Measurements from ENCODE around the gene SOBP. TPM values are rescaled to one million over a fixed set of nuclear protein-coding genes. Genes with fewer than 3 reads are reported as not detected.

SOBP gene
- total and polyA plus RNA-seq, 8 donors = 0.58 to 16.9 (median 4.4) TPM

- WGBS, 5 donors = 26 to 45% (median 35%) methylated on average over 5 of the region's 5 CpGs
- peaks cover 0 to 15% (median 8%) of the 10 kb centered on the region in 4 donors for H3K4me1 ChIP-seq
- peak in 1 of 3 donors; percentile 17 for TF ChIP-seq POLR2AphosphoS5 (IDR thresholded peaks at IDR 0.05)
- no peak for TF ChIP-seq POLR2A (IDR thresholded peaks at IDR 0.05)
- intact Hi-C loops (cut with DNase I; ENCODE audit: low total_unique reads) = no loop called here
- no peaks in the 10 kb centered on the region for H3K9me3 ChIP-seq
- DNase-seq = peak; percentile 52 to 72
- no peak overlapping the region for H3K27ac ChIP-seq
- no peak overlapping the region for H3K4me3 ChIP-seq
- no peaks in the 10 kb centered on the region for H3K36me3 ChIP-seq
- H3K27me3 ChIP-seq = no peaks in the 10 kb centered on the region
Observed at GRCh38 chr6:107600936-107601335, 111.0 kb downstream of the SOBP start.

GRCh38 chr6:107601406-107601805 lies 111.5 kb downstream of the SOBP start:
- Histone ChIP-seq H3K27ac (no peak overlapping the region), H3K4me3 (no peak overlapping the region), H3K9me3 (no peaks in the 10 kb centered on the region), H3K36me3 (no peaks in the 10 kb centered on the region), H3K27me3 (no peaks in the 10 kb centered on the region), H3K4me1 (peaks cover under 1 to 18% (median 8%) of the 10 kb centered on the region in 4 donors)
- WGBS, 5 donors = 94 to 98% (median 96%) methylated on average over 3 of the region's 3 CpGs
- intact Hi-C loops (cut with DNase I; ENCODE audit: low total_unique reads) = no loop called here
- no peak for DNase-seq
- TF ChIP-seq EP300 (IDR thresholded peaks at IDR 0.05) (no peak), POLR2AphosphoS5 (IDR thresholded peaks at IDR 0.05) (no peak), CTCF (IDR thresholded peaks at IDR 0.05) (no peak), POLR2A (IDR thresholded peaks at IDR 0.05) (no peak)

GRCh38 chr6:107602321-107603005 lies 112.5 kb downstream of the SOBP start:
- no peaks in the 10 kb centered on the region for H3K9me3 ChIP-seq
- 64 to 75% (median 75%) methylated on average over 5 of the region's 5 CpGs for WGBS, 5 donors
- intact Hi-C loops (cut with DNase I; ENCODE audit: low total_unique reads) = no loop called here
- H3K36me3 ChIP-seq = no peaks in the 10 kb centered on the region
- DNase-seq = no peak
- H3K27me3 ChIP-seq = no peaks in the 10 kb centered on the region
- peaks cover 11 to 28% (median 16%) of the 10 kb centered on the region in 4 donors for H3K4me1 ChIP-seq
- TF ChIP-seq CTCF (IDR thresholded peaks at IDR 0.05) (no peak), POLR2AphosphoS5 (IDR thresholded peaks at IDR 0.05) (no peak), POLR2A (IDR thresholded peaks at IDR 0.05) (no peak), EP300 (IDR thresholded peaks at IDR 0.05) (no peak)
- H3K4me3 ChIP-seq = no peak overlapping the region
- no peak overlapping the region for H3K27ac ChIP-seq

- 47 to 83% (median 72%) methylated on average over 3 of the region's 3 CpGs for WGBS, 5 donors
- no peak for TF ChIP-seq EP300 (IDR thresholded peaks at IDR 0.05)
- TF ChIP-seq POLR2A (IDR thresholded peaks at IDR 0.05) = no peak
- no peak for TF ChIP-seq CTCF (IDR thresholded peaks at IDR 0.05)
- intact Hi-C loops (cut with DNase I; ENCODE audit: low total_unique reads) = no loop called here
- Histone ChIP-seq H3K27me3 (no peaks in the 10 kb centered on the region), H3K4me3 (no peak overlapping the region), H3K27ac (no peak overlapping the region), H3K36me3 (no peaks in the 10 kb centered on the region), H3K9me3 (no peaks in the 10 kb centered on the region), H3K4me1 (peaks cover 11 to 29% (median 18%) of the 10 kb centered on the region in 4 donors)
- no peak for DNase-seq
Observed at GRCh38 chr6:107603006-107603370, 113.1 kb downstream of the SOBP start.

DNA sequence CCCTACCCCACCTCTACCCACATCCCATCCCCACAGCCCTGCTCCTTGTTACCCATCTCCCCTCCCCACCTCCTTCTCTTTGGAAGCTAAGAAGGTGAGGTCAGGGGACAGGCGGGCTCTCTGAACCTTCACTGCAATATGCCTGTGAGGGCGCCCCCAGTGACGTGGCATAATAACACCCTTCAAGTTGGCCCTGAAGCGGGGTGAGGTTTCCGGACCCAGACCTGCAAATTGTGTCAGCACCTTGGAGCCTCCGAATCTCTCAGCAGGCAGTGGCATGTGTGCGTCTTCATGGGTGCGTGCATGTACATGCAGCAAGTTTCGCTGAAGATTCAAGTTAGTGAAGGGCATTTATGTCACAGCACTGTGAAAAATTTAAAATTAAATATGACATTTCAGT lies 114.6 kb downstream of the SOBP start:
- no peak for DNase-seq
- intact Hi-C loops (cut with DNase I; ENCODE audit: low total_unique reads) = no loop called here
- no peak for TF ChIP-seq POLR2A (IDR thresholded peaks at IDR 0.05)
- no peaks in the 10 kb centered on the region for H3K27me3 ChIP-seq
- H3K27ac ChIP-seq = no peak overlapping the region
- no peak overlapping the region for H3K4me3 ChIP-seq
- H3K9me3 ChIP-seq = no peaks in the 10 kb centered on the region
- H3K36me3 ChIP-seq = no peaks in the 10 kb centered on the region
- peaks cover 11 to 29% (median 18%) of the 10 kb centered on the region in 4 donors for H3K4me1 ChIP-seq
- 90 to 98% (median 97%) methylated on average over 9 of the region's 9 CpGs for WGBS, 5 donors
